ENCODE data around the gene PCED1B. TPM values are rescaled to one million over a fixed set of nuclear protein-coding genes. Genes with fewer than 3 reads are reported as not detected.
A peak's percentile ranks its signal among the peaks of the same experiment; 100 is the strongest.

PCED1B gene
- polyA plus RNA-seq, 1 donor (not counting 4 experiments of a cell fraction or from before 2014, with no cell fraction given): 3.2 TPM

DNA sequence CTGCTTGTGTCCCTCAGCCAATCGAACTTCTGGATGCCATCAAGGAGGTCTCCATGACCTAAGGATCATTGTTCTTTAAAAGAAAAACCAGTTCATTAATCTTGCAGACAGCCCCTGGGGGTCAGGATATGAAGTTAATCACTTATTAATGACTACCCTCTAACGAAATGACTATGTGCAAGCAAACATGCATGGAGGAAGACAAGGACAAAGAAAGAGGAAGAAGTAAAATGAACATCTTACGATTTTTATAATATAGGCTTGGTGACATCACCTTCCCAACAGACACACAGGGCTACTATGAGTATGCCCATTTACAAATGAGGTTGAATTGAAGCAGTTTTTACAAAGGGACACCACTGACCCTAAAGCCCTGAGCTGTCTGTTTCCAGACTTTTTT lies 111.5 kb downstream of the PCED1B start:
- no peak for DNase-seq (ENCODE audit: low read depth, low spot score)
- peaks cover 18% of the 10 kb centered on the region for H3K4me1 ChIP-seq (ENCODE audit: control insufficient read depth, extremely low read depth, insufficient read depth, low read length)
- H3K9me3 ChIP-seq (ENCODE audit: control insufficient read depth, low read depth, low read length): no peaks in the 10 kb centered on the region
- H3K27me3 ChIP-seq (ENCODE audit: control insufficient read depth, extremely low read depth, insufficient read depth, low read length): no peaks in the 10 kb centered on the region
- H3K27ac ChIP-seq (ENCODE audit: control insufficient read depth, insufficient read depth, low read length): peak overlapping the region; percentile 22
- dilution Hi-C loops (cut with MboI; ENCODE audit: extremely low pct_ligation_motif_present, low sequenced_read_pairs): no loop called here
- H3K36me3 ChIP-seq (ENCODE audit: control insufficient read depth in 2 of 2, extremely low read depth in 1 of 2, insufficient read depth in 2 of 2, low read length in 2 of 2): no peaks in the 10 kb centered on the region
- TF ChIP-seq, protein P1, sequence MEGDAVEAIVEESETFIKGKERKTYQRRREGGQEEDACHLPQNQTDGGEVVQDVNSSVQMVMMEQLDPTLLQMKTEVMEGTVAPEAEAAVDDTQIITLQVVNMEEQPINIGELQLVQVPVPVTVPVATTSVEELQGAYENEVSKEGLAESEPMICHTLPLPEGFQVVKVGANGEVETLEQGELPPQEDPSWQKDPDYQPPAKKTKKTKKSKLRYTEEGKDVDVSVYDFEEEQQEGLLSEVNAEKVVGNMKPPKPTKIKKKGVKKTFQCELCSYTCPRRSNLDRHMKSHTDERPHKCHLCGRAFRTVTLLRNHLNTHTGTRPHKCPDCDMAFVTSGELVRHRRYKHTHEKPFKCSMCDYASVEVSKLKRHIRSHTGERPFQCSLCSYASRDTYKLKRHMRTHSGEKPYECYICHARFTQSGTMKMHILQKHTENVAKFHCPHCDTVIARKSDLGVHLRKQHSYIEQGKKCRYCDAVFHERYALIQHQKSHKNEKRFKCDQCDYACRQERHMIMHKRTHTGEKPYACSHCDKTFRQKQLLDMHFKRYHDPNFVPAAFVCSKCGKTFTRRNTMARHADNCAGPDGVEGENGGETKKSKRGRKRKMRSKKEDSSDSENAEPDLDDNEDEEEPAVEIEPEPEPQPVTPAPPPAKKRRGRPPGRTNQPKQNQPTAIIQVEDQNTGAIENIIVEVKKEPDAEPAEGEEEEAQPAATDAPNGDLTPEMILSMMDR (optimal IDR thresholded peaks at IDR 0.05 in 1 of 3, IDR thresholded peaks at IDR 0.05 in 1 of 3, conservative IDR thresholded peaks at IDR 0.05 in 1 of 3; ENCODE audit: extremely low read depth in 1 of 3, insufficient read depth in 2 of 3, low read length in 3 of 3): no peak
- TF ChIP-seq EZH2 (IDR thresholded peaks at IDR 0.05; ENCODE audit: low read length): no peak
- no peaks in the 10 kb centered on the region for H3K9me1 ChIP-seq (ENCODE audit: control insufficient read depth, extremely low read depth, insufficient read depth, low read length)
- peak overlapping the region; percentile 59 for H3K4me2 ChIP-seq (ENCODE audit: control insufficient read depth, extremely low read depth, insufficient read depth, low read depth, low read length)
- no peaks in the 10 kb centered on the region for H3K79me2 ChIP-seq (ENCODE audit: control insufficient read depth, insufficient read depth, low read length)
- no peak overlapping the region for H3K9ac ChIP-seq (ENCODE audit: control insufficient read depth, extremely low read depth, insufficient read depth, low read length)
- H3K4me3 ChIP-seq (ENCODE audit: control insufficient read depth in 2 of 3, extremely low read depth in 1 of 3, insufficient read depth in 2 of 3, low read depth in 1 of 3, low read length in 3 of 3): no peak overlapping the region
- no peak for FAIRE-seq
- no peaks in the 10 kb centered on the region for H4K20me1 ChIP-seq (ENCODE audit: control insufficient read depth, extremely low read depth, insufficient read depth, low read length)
- no peak overlapping the region for H2AFZ ChIP-seq (ENCODE audit: control insufficient read depth, low read length)

DNA sequence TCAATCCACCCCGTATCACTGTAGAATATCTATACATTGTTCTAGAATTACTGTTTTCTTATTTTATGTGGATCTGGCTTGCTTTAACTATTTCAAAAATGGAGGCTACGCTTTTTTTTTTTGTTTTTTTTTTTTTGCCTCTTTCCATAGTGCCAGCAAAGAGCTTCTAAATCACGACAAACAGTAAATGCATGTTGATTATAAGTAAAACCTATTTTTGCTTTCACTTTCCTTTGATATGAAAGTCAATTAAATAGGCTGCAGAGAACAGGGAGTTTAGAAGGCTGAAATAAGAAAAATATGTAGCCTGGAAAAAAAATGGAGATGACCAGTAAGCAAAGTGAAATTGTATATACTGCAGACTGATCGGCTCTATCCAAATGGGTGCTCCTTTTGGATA lies 112.6 kb downstream of the PCED1B start:
- H3K9me1 ChIP-seq (ENCODE audit: control insufficient read depth, extremely low read depth, insufficient read depth, low read length): no peaks in the 10 kb centered on the region
- H2AFZ ChIP-seq (ENCODE audit: control insufficient read depth, low read length): no peak overlapping the region
- no peak overlapping the region for H3K27ac ChIP-seq (ENCODE audit: control insufficient read depth, insufficient read depth, low read length)
- H3K9ac ChIP-seq (ENCODE audit: control insufficient read depth, extremely low read depth, insufficient read depth, low read length): no peak overlapping the region
- FAIRE-seq: no peak
- H3K79me2 ChIP-seq (ENCODE audit: control insufficient read depth, insufficient read depth, low read length): no peaks in the 10 kb centered on the region
- peaks cover 18% of the 10 kb centered on the region for H3K4me1 ChIP-seq (ENCODE audit: control insufficient read depth, extremely low read depth, insufficient read depth, low read length)
- no peaks in the 10 kb centered on the region for H3K9me3 ChIP-seq (ENCODE audit: control insufficient read depth, low read depth, low read length)
- TF ChIP-seq EZH2 (IDR thresholded peaks at IDR 0.05; ENCODE audit: low read length): no peak
- TF ChIP-seq, protein P1 (optimal IDR thresholded peaks at IDR 0.05 in 1 of 3, IDR thresholded peaks at IDR 0.05 in 1 of 3, conservative IDR thresholded peaks at IDR 0.05 in 1 of 3; ENCODE audit: extremely low read depth in 1 of 3, insufficient read depth in 2 of 3, low read length in 3 of 3): no peak
- H3K4me3 ChIP-seq (ENCODE audit: control insufficient read depth in 2 of 3, extremely low read depth in 1 of 3, insufficient read depth in 2 of 3, low read depth in 1 of 3, low read length in 3 of 3): no peak overlapping the region
- H3K36me3 ChIP-seq (ENCODE audit: control insufficient read depth in 2 of 2, extremely low read depth in 1 of 2, insufficient read depth in 2 of 2, low read length in 2 of 2): no peaks in the 10 kb centered on the region
- H3K27me3 ChIP-seq (ENCODE audit: control insufficient read depth, extremely low read depth, insufficient read depth, low read length): no peaks in the 10 kb centered on the region
- no peaks in the 10 kb centered on the region for H4K20me1 ChIP-seq (ENCODE audit: control insufficient read depth, extremely low read depth, insufficient read depth, low read length)
- dilution Hi-C loops (cut with MboI; ENCODE audit: extremely low pct_ligation_motif_present, low sequenced_read_pairs): no loop called here
- H3K4me2 ChIP-seq (ENCODE audit: control insufficient read depth, extremely low read depth, insufficient read depth, low read depth, low read length): no peak overlapping the region
- no peak for DNase-seq (ENCODE audit: low read depth, low spot score)

Data from keratinocyte (primary cell).